ENCODE measurements around the gene TRDMT1. TPM values are rescaled to one million over a fixed set of nuclear protein-coding genes. Genes with fewer than 3 reads are reported as not detected.
A peak's percentile ranks its signal among the peaks of the same experiment; 100 is the strongest.

Gene TRDMT1
- polyA plus RNA-seq, 1 donor: 6.2 TPM

DNA sequence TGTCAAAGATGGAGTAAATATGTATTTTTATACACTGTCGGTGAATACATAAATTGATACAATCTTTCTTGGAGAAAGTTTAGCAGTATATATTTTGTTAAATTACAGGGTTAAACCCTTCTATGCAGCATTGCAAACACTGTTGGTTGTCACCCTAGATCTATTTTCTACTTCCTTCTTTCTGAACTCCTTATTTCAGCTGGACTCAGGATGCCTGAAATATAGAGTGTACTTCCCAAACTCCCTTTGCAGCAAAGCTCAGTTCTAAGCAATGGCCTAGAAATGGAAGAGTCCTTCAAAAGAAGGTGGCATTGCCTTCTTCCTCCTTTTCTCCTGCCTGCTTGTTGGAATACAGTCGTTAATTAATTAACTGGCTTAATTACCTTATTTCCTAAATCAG lies 92.4 kb downstream of the TRDMT1 start:
- Histone ChIP-seq H3K4me1 (ENCODE audit: control insufficient read depth, insufficient read depth, low read length) (no peaks in the 10 kb centered on the region), H3K9me3 (ENCODE audit: control insufficient read depth, low read depth, low read length) (no peaks in the 10 kb centered on the region), H3K27ac (ENCODE audit: low read length) (no peak overlapping the region), H3K4me3 (ENCODE audit: low read length) (no peak overlapping the region), H3K27me3 (ENCODE audit: control insufficient read depth, insufficient read depth, low read length) (no peaks in the 10 kb centered on the region), H3K36me3 (ENCODE audit: control insufficient read depth, insufficient read depth, low read length) (peaks cover 21% of the 10 kb centered on the region)
- no peak for DNase-seq
- WGBS (ENCODE audit: insufficient coverage, low lambda C conversion rate): 80% methylated on average over 1 of the region's 2 CpGs

DNA sequence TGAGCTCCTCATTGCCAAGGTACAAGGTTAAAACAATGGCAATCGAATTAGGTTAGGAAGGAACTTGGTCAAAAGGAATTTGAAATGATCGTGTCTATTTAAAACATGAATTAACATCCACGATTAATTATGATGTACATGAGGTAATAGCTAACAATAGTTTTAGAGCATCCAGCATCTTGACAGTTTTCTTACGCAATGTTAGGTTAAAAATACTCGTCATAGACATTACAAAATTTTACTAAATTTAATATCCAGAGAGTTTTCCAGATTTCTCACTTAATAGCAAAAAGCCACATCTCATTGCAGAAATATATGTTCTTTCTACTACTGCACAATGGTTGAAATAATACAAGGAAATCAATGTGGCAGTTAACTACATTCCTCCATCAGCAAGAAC lies 94.5 kb downstream of the TRDMT1 start:
- Histone ChIP-seq H3K4me3 (ENCODE audit: low read length) (no peak overlapping the region), H3K36me3 (ENCODE audit: control insufficient read depth, insufficient read depth, low read length) (peaks cover 19% of the 10 kb centered on the region), H3K9me3 (ENCODE audit: control insufficient read depth, low read depth, low read length) (no peaks in the 10 kb centered on the region), H3K4me1 (ENCODE audit: control insufficient read depth, insufficient read depth, low read length) (peaks cover 10% of the 10 kb centered on the region), H3K27me3 (ENCODE audit: control insufficient read depth, insufficient read depth, low read length) (no peaks in the 10 kb centered on the region), H3K27ac (ENCODE audit: low read length) (no peak overlapping the region)
- 93% methylated on average over 3 of the region's 5 CpGs for whole genome bisulfite sequencing (ENCODE audit: insufficient coverage, low lambda C conversion rate)
- DNase-seq: no peak

DNA sequence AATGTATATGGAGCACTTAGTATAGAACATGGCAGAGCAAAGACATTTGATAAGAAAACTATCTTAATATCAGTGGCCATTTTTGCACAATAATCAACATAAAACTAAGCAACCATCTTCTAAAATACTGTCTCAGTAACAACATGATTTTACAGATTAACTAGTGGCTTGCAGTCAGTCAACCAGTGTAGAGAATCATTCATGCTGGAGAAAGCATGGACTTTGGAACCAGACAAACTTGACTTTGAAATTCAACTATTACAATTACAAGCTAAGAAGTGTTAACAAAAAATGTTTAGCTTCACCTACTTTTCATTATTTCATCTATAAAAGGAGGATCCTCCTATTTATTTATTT lies 99.6 kb downstream of the TRDMT1 start:
- peaks cover 15% of the 10 kb centered on the region for H3K4me1 ChIP-seq (ENCODE audit: control insufficient read depth, insufficient read depth, low read length)
- H3K9me3 ChIP-seq (ENCODE audit: control insufficient read depth, low read depth, low read length): no peaks in the 10 kb centered on the region
- peaks cover 16% of the 10 kb centered on the region for H3K36me3 ChIP-seq (ENCODE audit: control insufficient read depth, insufficient read depth, low read length)
- H3K4me3 ChIP-seq (ENCODE audit: low read length): no peak overlapping the region
- no peak for DNase-seq
- H3K27ac ChIP-seq (ENCODE audit: low read length): peak overlapping the region; percentile 58
- no peaks in the 10 kb centered on the region for H3K27me3 ChIP-seq (ENCODE audit: control insufficient read depth, insufficient read depth, low read length)

DNA sequence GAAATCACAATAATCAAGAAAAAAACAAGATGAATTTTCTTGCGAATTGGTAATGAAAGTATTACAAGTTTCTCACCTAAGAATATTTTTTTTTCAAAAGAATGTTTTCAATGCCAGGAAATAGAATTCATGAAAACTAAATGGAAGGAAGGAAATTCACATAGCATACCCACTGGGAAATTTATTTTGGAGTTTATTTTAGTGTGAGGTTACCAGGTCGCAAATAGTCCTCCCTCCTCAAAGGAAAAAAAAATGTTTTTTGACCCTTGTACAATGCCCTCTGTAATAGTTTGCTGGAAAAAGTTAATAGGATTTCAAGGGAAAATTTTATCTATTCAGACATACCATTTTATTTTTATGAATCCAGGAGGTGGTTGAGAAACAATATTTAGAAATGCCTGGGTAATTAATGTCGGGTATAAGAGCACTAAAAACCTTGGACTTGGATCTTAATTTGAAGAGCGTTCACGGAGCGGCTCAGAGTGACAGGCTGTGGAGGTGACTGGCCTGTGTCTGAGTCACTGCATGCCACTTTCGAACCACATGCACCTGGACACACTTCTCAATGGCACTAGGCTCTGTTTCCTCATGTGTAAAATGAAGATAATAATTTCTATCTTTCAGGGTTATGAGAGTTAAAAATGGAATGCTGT lies 100.1 kb downstream of the TRDMT1 start:
- H3K27ac ChIP-seq (ENCODE audit: low read length): peak overlapping the region; percentile 58

DNA sequence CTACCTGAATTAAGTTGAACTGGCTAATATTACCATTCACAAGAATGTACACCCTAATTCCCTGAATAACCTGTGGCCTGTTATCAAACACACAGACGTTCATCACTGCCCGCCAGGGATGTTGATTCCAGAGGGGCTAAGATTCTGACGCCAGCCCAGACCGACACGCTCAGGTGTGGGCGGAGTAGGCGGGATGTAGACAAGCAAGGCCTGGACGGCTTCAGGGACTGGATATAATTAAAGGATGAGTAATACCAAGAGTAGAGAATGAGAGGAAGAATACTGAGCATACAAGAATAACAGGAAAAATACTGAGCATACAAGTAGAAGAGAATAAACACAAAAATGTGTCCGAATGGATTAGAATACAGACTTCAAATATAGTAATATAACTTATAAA lies 100.9 kb downstream of the TRDMT1 start:
- no peak overlapping the region for H3K27ac ChIP-seq (ENCODE audit: low read length)
- no peaks in the 10 kb centered on the region for H3K9me3 ChIP-seq (ENCODE audit: control insufficient read depth, low read depth, low read length)
- H3K4me1 ChIP-seq (ENCODE audit: control insufficient read depth, insufficient read depth, low read length): peaks cover 15% of the 10 kb centered on the region
- WGBS (ENCODE audit: insufficient coverage, low lambda C conversion rate): 100% methylated on average over 1 of the region's 9 CpGs
- H3K27me3 ChIP-seq (ENCODE audit: control insufficient read depth, insufficient read depth, low read length): no peaks in the 10 kb centered on the region
- H3K4me3 ChIP-seq (ENCODE audit: low read length): no peak overlapping the region
- DNase-seq: no peak
- H3K36me3 ChIP-seq (ENCODE audit: control insufficient read depth, insufficient read depth, low read length): peaks cover 16% of the 10 kb centered on the region

More for the DNA sequence above, 100.1 kb downstream of the TRDMT1 start:
- H3K4me1 ChIP-seq (ENCODE audit: control insufficient read depth, insufficient read depth, low read length): peaks cover 15% of the 10 kb centered on the region
- H3K27me3 ChIP-seq (ENCODE audit: control insufficient read depth, insufficient read depth, low read length): no peaks in the 10 kb centered on the region
- no peaks in the 10 kb centered on the region for H3K9me3 ChIP-seq (ENCODE audit: control insufficient read depth, low read depth, low read length)
- peak; percentile 70 to 89 for DNase-seq
- H3K4me3 ChIP-seq (ENCODE audit: low read length): no peak overlapping the region
- 64% methylated on average over 2 of the region's 7 CpGs for WGBS (ENCODE audit: insufficient coverage, low lambda C conversion rate)
- peaks cover 16% of the 10 kb centered on the region for H3K36me3 ChIP-seq (ENCODE audit: control insufficient read depth, insufficient read depth, low read length)

DNA sequence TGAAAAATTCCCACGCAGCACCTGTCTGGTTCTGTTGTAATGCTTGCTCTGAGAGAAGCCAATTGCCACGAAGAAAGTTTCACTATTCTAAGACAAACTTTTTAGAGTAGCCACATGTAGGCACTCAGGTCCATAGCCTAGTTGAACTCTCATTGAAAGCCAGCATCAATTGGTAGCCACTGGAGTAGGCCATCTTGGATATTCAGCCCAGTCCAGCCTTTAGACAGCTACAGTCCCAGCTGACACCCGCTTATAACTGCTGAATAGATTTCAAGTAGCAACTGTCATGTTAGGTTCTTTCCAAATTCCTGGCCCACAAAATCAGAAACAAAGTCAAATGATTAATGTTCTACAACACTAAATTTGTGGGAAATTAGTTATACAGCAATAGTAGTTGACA lies 103.5 kb downstream of the TRDMT1 start:
- no peak for DNase-seq
- peaks cover 6% of the 10 kb centered on the region for H3K36me3 ChIP-seq (ENCODE audit: control insufficient read depth, insufficient read depth, low read length)
- H3K27me3 ChIP-seq (ENCODE audit: control insufficient read depth, insufficient read depth, low read length): no peaks in the 10 kb centered on the region
- no peaks in the 10 kb centered on the region for H3K9me3 ChIP-seq (ENCODE audit: control insufficient read depth, low read depth, low read length)
- no CpG with 5 or more reads among the region's 3 CpGs for WGBS (ENCODE audit: insufficient coverage, low lambda C conversion rate)
- no peak overlapping the region for H3K27ac ChIP-seq (ENCODE audit: low read length)
- H3K4me1 ChIP-seq (ENCODE audit: control insufficient read depth, insufficient read depth, low read length): peaks cover 14% of the 10 kb centered on the region
- no peak overlapping the region for H3K4me3 ChIP-seq (ENCODE audit: low read length)

Other genes with a start within 250 kb of the TRDMT1 start
- gene CUBN, start 71.9 kb downstream of the TRDMT1 start, polyA plus RNA-seq: 73.9 TPM
- 706 TPM for gene VIM, start 26.6 kb upstream of the TRDMT1 start, polyA plus RNA-seq